ENCODE data around the gene RAP2A. TPM values are rescaled to one million over a fixed set of nuclear protein-coding genes. Genes with fewer than 3 reads are reported as not detected.
A peak's percentile ranks its signal among the peaks of the same experiment; 100 is the strongest.

Gene RAP2A
- total RNA-seq, 4 donors from 2014 or later = 10.6 to 16.0 (median 12.7) TPM

DNA sequence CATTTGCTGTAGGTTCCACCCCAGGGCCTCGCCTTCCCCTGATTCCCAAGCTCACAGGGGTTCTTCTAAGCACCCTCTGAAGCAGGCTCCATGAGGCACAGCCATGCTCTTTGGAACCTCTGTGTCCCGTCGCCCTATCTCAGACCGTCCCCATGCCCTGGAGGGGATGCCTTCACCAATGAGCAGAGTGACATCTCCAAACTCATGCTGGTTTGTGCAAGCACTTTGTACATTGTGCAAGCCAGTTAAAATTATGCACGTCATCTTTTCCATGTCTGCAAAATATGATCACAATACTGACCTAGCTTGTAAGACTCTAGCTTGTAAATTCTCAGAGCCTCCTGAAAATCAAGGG lies 46.5 kb upstream of the RAP2A start:
- no peaks in the 10 kb centered on the region for H3K27me3 ChIP-seq
- H3K9me3 ChIP-seq = no peaks in the 10 kb centered on the region
- peaks cover 21% of the 10 kb centered on the region for H3K36me3 ChIP-seq
- H3K4me3 ChIP-seq = no peak overlapping the region
- peaks cover 10% of the 10 kb centered on the region for H3K4me1 ChIP-seq
- WGBS = 96% methylated on average over 5 of the region's 5 CpGs
- peak overlapping the region; percentile 55 for H3K27ac ChIP-seq
- no peak for TF ChIP-seq EP300 (IDR thresholded peaks at IDR 0.05)
- DNase-seq (ENCODE audit: low spot score in 2 of 2) = no peak

DNA sequence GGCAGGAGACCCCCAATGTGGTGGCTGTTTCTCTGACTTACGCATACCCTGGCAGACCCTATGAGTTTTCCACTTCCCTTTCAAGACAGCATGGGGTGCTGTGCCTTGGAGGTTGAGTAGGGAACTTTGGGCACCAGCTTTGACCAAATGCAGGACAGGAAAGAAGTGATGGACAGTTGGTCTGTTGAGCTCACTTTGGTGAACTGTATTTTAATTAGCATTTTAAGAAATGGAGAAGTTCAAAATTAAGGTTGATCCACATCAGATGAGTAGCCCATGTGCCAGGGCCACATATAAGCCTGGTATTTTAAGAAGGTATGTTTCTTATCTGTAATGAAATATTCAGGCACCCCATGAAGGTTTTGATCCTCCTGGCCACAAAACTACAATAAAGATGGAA lies 46.1 kb upstream of the RAP2A start:
- 81% methylated on average over 1 of the region's 1 CpG for WGBS
- H3K4me1 ChIP-seq = peaks cover 10% of the 10 kb centered on the region
- H3K27ac ChIP-seq = peak overlapping the region; percentile 55
- DNase-seq (ENCODE audit: low spot score in 2 of 2) = no peak
- no peaks in the 10 kb centered on the region for H3K27me3 ChIP-seq
- TF ChIP-seq EP300 (IDR thresholded peaks at IDR 0.05) = no peak
- TF ChIP-seq, protein P1, sequence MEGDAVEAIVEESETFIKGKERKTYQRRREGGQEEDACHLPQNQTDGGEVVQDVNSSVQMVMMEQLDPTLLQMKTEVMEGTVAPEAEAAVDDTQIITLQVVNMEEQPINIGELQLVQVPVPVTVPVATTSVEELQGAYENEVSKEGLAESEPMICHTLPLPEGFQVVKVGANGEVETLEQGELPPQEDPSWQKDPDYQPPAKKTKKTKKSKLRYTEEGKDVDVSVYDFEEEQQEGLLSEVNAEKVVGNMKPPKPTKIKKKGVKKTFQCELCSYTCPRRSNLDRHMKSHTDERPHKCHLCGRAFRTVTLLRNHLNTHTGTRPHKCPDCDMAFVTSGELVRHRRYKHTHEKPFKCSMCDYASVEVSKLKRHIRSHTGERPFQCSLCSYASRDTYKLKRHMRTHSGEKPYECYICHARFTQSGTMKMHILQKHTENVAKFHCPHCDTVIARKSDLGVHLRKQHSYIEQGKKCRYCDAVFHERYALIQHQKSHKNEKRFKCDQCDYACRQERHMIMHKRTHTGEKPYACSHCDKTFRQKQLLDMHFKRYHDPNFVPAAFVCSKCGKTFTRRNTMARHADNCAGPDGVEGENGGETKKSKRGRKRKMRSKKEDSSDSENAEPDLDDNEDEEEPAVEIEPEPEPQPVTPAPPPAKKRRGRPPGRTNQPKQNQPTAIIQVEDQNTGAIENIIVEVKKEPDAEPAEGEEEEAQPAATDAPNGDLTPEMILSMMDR (IDR thresholded peaks at IDR 0.05) = no peak
- no peak for TF ChIP-seq POLR2A (IDR thresholded peaks at IDR 0.05)
- no peak for TF ChIP-seq POLR2AphosphoS5 (IDR thresholded peaks at IDR 0.05)
- H3K4me3 ChIP-seq = no peak overlapping the region
- H3K36me3 ChIP-seq = peaks cover 16% of the 10 kb centered on the region
- no peaks in the 10 kb centered on the region for H3K9me3 ChIP-seq

DNA sequence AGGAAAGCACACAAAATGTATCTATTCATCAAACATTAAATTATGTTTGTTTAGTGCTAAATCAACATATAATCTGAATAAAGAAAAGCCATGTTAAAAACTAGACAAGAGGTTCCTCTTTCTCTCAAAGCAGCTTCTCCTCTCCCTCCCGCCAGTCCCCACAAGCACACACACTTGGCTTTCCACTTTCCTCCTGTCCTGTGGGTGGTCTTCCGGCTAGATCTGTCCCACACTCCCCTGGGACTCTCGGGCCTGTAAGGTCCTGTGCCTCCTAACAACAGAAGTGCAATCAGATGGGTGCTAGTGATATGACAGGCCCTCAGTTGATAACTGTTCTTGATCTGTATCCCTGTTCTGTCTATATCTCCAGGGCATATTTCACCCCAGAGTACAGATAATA lies 45.6 kb upstream of the RAP2A start:
- TF ChIP-seq, protein P1 (IDR thresholded peaks at IDR 0.05) = no peak
- TF ChIP-seq POLR2AphosphoS5 (IDR thresholded peaks at IDR 0.05) (no peak), POLR2A (IDR thresholded peaks at IDR 0.05) (no peak), EP300 (IDR thresholded peaks at IDR 0.05) (no peak)
- Histone ChIP-seq H3K27ac (no peak overlapping the region), H3K4me3 (no peak overlapping the region), H3K9me3 (no peaks in the 10 kb centered on the region), H3K27me3 (no peaks in the 10 kb centered on the region), H3K36me3 (peaks cover 16% of the 10 kb centered on the region), H3K4me1 (peaks cover 10% of the 10 kb centered on the region)
- WGBS = 87% methylated on average over 3 of the region's 3 CpGs
- DNase-seq (ENCODE audit: low spot score in 2 of 2) = no peak

DNA sequence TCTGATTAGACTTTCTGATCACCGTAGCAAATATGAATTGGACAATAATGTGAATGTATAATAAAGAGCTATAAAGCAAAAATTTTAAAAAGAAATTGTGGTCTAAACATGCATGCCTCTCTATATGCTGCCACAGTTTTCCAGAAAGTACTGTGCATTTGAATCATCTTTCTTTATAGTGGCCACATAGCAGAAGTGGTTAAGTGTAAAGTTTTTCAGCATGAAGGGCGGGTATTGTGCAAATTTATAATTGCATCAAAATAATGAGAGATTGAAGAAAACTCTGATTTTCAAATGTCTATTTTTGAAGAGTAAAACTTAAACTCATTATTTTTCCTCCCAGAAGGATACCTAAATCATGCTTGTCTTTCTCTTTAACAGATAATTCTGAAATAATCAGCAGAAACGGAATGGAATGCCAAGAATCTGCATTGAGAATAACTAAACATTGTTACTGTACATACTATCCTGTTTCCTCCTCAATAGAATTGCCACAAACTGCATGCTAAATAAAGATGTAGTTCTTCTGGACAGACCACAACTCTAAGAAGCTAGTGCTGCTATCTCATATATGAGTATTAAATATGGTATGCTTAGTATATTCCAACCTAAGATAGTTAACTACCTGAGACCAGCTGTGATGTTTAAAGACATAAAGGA lies 42.9 kb upstream of the RAP2A start:
- Histone ChIP-seq H3K9me3 (no peaks in the 10 kb centered on the region), H3K4me1 (peaks cover 4% of the 10 kb centered on the region), H3K27me3 (no peaks in the 10 kb centered on the region), H3K36me3 (peaks cover 16% of the 10 kb centered on the region), H3K27ac (no peak overlapping the region), H3K4me3 (no peak overlapping the region)
- no peak for DNase-seq (ENCODE audit: low spot score in 2 of 2)
- TF ChIP-seq POLR2AphosphoS5 (IDR thresholded peaks at IDR 0.05) (no peak), EP300 (IDR thresholded peaks at IDR 0.05) (no peak), POLR2A (IDR thresholded peaks at IDR 0.05) (no peak)
- TF ChIP-seq, protein P1 (IDR thresholded peaks at IDR 0.05) = no peak
- WGBS = 77% methylated on average over 3 of the region's 3 CpGs

DNA sequence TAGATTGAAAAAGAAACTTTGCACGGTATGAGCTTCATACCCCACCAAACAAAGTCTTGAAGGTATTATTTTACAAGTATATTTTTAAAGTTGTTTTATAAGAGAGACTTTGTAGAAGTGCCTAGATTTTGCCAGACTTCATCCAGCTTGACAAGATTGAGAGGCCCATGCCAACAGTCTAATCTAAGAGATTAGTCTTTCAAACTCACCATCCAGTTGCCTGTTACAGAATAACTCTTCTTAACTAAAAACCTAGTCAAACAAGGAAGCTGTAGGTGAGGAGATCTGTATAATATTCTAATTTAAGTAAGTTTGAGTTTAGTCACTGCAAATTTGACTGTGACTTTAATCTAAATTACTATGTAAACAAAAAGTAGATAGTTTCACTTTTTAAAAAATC lies 41.9 kb upstream of the RAP2A start:
- no peak for TF ChIP-seq EP300 (IDR thresholded peaks at IDR 0.05)
- no peak for TF ChIP-seq POLR2A (IDR thresholded peaks at IDR 0.05)
- TF ChIP-seq POLR2AphosphoS5 (IDR thresholded peaks at IDR 0.05) = no peak
- TF ChIP-seq, protein P1 (IDR thresholded peaks at IDR 0.05) = no peak
- H3K27ac ChIP-seq = no peak overlapping the region

DNA sequence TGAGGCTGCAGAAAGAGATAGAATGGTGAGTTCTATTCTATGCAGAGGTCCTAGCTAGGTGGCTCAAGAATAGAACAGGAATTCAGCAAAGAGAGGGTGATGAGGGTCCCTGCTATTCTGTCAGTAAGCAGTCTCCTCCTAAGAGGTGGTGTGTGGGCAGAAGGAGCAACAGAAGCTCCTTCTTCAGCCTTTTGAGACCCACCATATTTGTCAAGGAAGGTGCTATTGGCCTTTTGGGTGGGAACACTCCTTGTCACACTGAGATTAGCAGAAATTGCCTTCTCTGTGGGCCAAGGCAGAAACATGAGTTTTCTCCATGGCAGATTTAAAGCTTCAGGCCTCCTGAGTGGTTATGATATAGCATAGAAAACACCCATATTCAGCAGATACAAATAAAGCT lies 39.4 kb upstream of the RAP2A start:
- peaks cover 10% of the 10 kb centered on the region for H3K36me3 ChIP-seq
- no peak overlapping the region for H3K4me3 ChIP-seq
- H3K27me3 ChIP-seq = no peaks in the 10 kb centered on the region
- H3K27ac ChIP-seq = no peak overlapping the region
- no peaks in the 10 kb centered on the region for H3K9me3 ChIP-seq
- no peak for DNase-seq (ENCODE audit: low spot score in 2 of 2)
- no peaks in the 10 kb centered on the region for H3K4me1 ChIP-seq
- no peak for TF ChIP-seq POLR2AphosphoS5 (IDR thresholded peaks at IDR 0.05)
- TF ChIP-seq POLR2A (IDR thresholded peaks at IDR 0.05) = no peak
- no peak for TF ChIP-seq EP300 (IDR thresholded peaks at IDR 0.05)
- TF ChIP-seq, protein P1 (IDR thresholded peaks at IDR 0.05) = no peak

More for the DNA sequence above, 41.9 kb upstream of the RAP2A start:
- Histone ChIP-seq H3K36me3 (peaks cover 10% of the 10 kb centered on the region), H3K27me3 (no peaks in the 10 kb centered on the region), H3K4me1 (no peaks in the 10 kb centered on the region), H3K9me3 (no peaks in the 10 kb centered on the region), H3K4me3 (no peak overlapping the region)
- WGBS = 73% methylated on average over 1 of the region's 1 CpG
- DNase-seq (ENCODE audit: low spot score in 2 of 2) = no peak

Data from suprapubic skin (tissue), 4 donors.